Pons (tissue), 1 donor: Measurements from ENCODE around the gene NAV2.

Experiments used
- DNase-seq: peaks from one replicate; pipeline ENCODE4 v3.0.0-alpha.2; 2016; ENCODE audit warnings: low spot score

The NAV2 gene

GRCh38 chr11:20035701-20036601 is 323.3 kb downstream of the NAV2 start:
- no peak for DNase-seq

GRCh38 chr11:20036626-20037335 is 324.1 kb downstream of the NAV2 start:
- no peak for DNase-seq

GRCh38 chr11:20037396-20038153 is 324.9 kb downstream of the NAV2 start:
- DNase-seq = no peak

GRCh38 chr11:20038412-20038811 is 325.8 kb downstream of the NAV2 start:
- no peak for DNase-seq

GRCh38 chr11:20038972-20039371 is 326.3 kb downstream of the NAV2 start:
- no peak for DNase-seq

- no peak for DNase-seq
Observed at GRCh38 chr11:20041499-20041898, 328.9 kb downstream of the NAV2 start.

GRCh38 chr11:20042045-20042639 is 329.5 kb downstream of the NAV2 start:
- DNase-seq = no peak

- DNase-seq = no peak
Observed at GRCh38 chr11:20042811-20043341, 330.2 kb downstream of the NAV2 start.

- DNase-seq = no peak
Observed at GRCh38 chr11:20043992-20044391, 331.4 kb downstream of the NAV2 start.

- no peak for DNase-seq
Observed at GRCh38 chr11:20045098-20045688, 332.6 kb downstream of the NAV2 start.

GRCh38 chr11:20046416-20046815 is 333.8 kb downstream of the NAV2 start:
- no peak for DNase-seq

- DNase-seq = no peak
Observed at GRCh38 chr11:20047006-20047768, 334.6 kb downstream of the NAV2 start.

GRCh38 chr11:20047769-20048154 is 335.1 kb downstream of the NAV2 start:
- DNase-seq = no peak

GRCh38 chr11:20048246-20048645 is 335.6 kb downstream of the NAV2 start:
- DNase-seq = no peak

- DNase-seq = no peak
Observed at GRCh38 chr11:20048707-20049106, 336.1 kb downstream of the NAV2 start.

- no peak for DNase-seq
Observed at GRCh38 chr11:20049231-20049630, 336.6 kb downstream of the NAV2 start.

GRCh38 chr11:20050048-20050447 is 337.4 kb downstream of the NAV2 start:
- DNase-seq = no peak

GRCh38 chr11:20050551-20051333 is 338.1 kb downstream of the NAV2 start:
- DNase-seq = no peak

GRCh38 chr11:20051469-20052399 is 339.1 kb downstream of the NAV2 start:
- DNase-seq = no peak
